K562 (cell line): ENCODE results near the gene RAB3C. TPM values are rescaled to one million over a fixed set of nuclear protein-coding genes. Genes with fewer than 3 reads are reported as not detected.

Experiments used
- ATAC-seq: fragments of 200-7000 bp; cut with Tn5 transposase; 3 replicates; pipeline ENCODE4 v1.9.1; 2020; ENCODE audit warnings: moderate library complexity
- BruUV-seq: library from RNA; stranded (reverse); fragments of 400-500 nt; replicated peaks from 2 replicates; lab custom pipeline; 2021; lab: Mats Ljungman, UMichigan
- CTCF ChIA-PET: fragments of 300-600 bp; formaldehyde crosslinking; extraction: SDS; loops from one replicate; lab custom pipeline; 2021; ENCODE audit warnings: low intra/inter-chr PET ratio; lab: Yijun Ruan, JAX
- POLR2A ChIA-PET: fragments of 300-600, 350-650 bp; sonication (Branson Sonifier 250); formaldehyde crosslinking; extraction: SDS; loops from one replicate; lab custom pipeline; 2021; ENCODE audit warnings: antibody characterized with exemption, inconsistent platforms; lab: Yijun Ruan, JAX
- DNase-seq, 4 experiments: peaks; one replicate each; pipeline versions ENCODE4 v3.0.0 to v3.0.0-alpha.2; 2011 to 2018; ENCODE audit warnings: low spot score in 3 of 4, mixed read lengths in 3 of 4; ENCODE audit errors: extremely low read depth in 1 of 4
- FAIRE-seq: peaks from 2 replicates; lab custom pipeline; 2011; peaks lifted over from hg19 to GRCh38; lab: Jason Lieb, UNC
- H2AFZ ChIP-seq: 2 replicates; pipeline ENCODE4 v1.6.0; 2011; ENCODE audit warnings: low read depth, low read length, control low read depth, inconsistent platforms
- H3K27ac ChIP-seq: fragments of 200-600 bp; 3 replicates; pipeline ENCODE4 v1.8.0; 2011; ENCODE audit warnings: low read depth, mild to moderate bottlenecking, control low read depth, inconsistent platforms, low read length, moderate library complexity, mixed read lengths; ENCODE audit errors: extremely low read depth
- H3K27me3 ChIP-seq, 2 experiments: fragments of 300-600 bp in 1 of 2; 2 replicates in 1 of 2; 3 replicates in 1 of 2; pipeline versions ENCODE4 v1.6.0 to v1.8.0; 2011; ENCODE audit warnings: inconsistent platforms in 2 of 2, low read length in 2 of 2, mild to moderate bottlenecking in 1 of 2, mixed read lengths in 1 of 2, moderate library complexity in 1 of 2; ENCODE audit not compliant: control insufficient read depth in 2 of 2, insufficient read depth in 2 of 2
- H3K36me3 ChIP-seq: fragments of 300-600 bp; 3 replicates; pipeline ENCODE4 v1.8.0; 2011; ENCODE audit warnings: mild to moderate bottlenecking, low read length, inconsistent platforms; ENCODE audit not compliant: control insufficient read depth, insufficient read depth
- H3K4me1 ChIP-seq, 2 experiments: fragments of 200-600 bp in 1 of 2; replicated peaks in 1 of 2; 2 replicates in 1 of 2; 3 replicates in 1 of 2; pipeline versions ENCODE4 v1.5.1 to v1.8.0; 2011; ENCODE audit warnings: inconsistent platforms in 2 of 2, low read length in 2 of 2, mild to moderate bottlenecking in 1 of 2, mixed read lengths in 1 of 2, moderate library complexity in 1 of 2; ENCODE audit not compliant: control insufficient read depth in 2 of 2, insufficient read depth in 2 of 2
- H3K4me2 ChIP-seq: 2 replicates; pipeline ENCODE4 v1.6.1; 2011; ENCODE audit warnings: low read length, control low read depth, inconsistent platforms, mixed read lengths; ENCODE audit not compliant: insufficient read depth
- H3K4me3 ChIP-seq: fragments of 200-600 bp; sonication (generic), shearing (Covaris generic); 2 replicates; pipeline ENCODE4 v1.5.1; 2016; ENCODE audit warnings: control low read depth, inconsistent platforms
- H3K79me2 ChIP-seq: fragments of 200-600 bp; 3 replicates; pipeline ENCODE4 v1.8.0; 2011; ENCODE audit warnings: low read length, inconsistent platforms; ENCODE audit not compliant: control insufficient read depth, insufficient read depth
- H3K9ac ChIP-seq, 2 experiments: 2 replicates each; pipeline versions ENCODE4 v1.6.0 to v1.6.1; 2011; ENCODE audit warnings: low read depth in 2 of 2, low read length in 2 of 2, control low read depth in 1 of 2, inconsistent platforms in 1 of 2, mild to moderate bottlenecking in 1 of 2, mixed read lengths in 1 of 2; ENCODE audit not compliant: insufficient read depth in 1 of 2
- H3K9me1 ChIP-seq: one replicate; pipeline ENCODE4 v1.6.0; 2011; ENCODE audit warnings: inconsistent platforms, mild to moderate bottlenecking, low read length, moderate library complexity; ENCODE audit not compliant: control insufficient read depth, insufficient read depth
- H3K9me3 ChIP-seq: replicated peaks from 2 replicates; pipeline ENCODE4 v1.5.1; 2011; ENCODE audit warnings: low read depth, low read length, inconsistent platforms; ENCODE audit not compliant: control insufficient read depth, insufficient read depth
- H4K20me1 ChIP-seq: replicated peaks from 2 replicates; pipeline ENCODE4 v1.6.1; 2011; ENCODE audit warnings: low read length, inconsistent platforms, mixed read lengths; ENCODE audit not compliant: control insufficient read depth, insufficient read depth
- BRD4 ChIP-seq: fragments of 200-600 bp; sonication (generic); IDR thresholded peaks from 2 replicates; pipeline ENCODE4 v1.6.1; 2017; ENCODE audit warnings: inconsistent platforms
- CEBPZ ChIP-seq: fragments of 150-350 bp; IDR thresholded peaks from 2 replicates; pipeline ENCODE4 v1.6.1; 2014; ENCODE audit warnings: low read depth, mild to moderate bottlenecking, low read length, borderline replicate concordance
- ELF1 ChIP-seq: fragments of 200-800 bp; sonication (Bioruptor generic); IDR thresholded peaks from 2 replicates; pipeline ENCODE4 v1.6.1; 2016; ENCODE audit warnings: missing genetic modification characterization, missing compliant biosample characterization
- GATAD2A ChIP-seq: fragments of 450-650 bp; IDR thresholded peaks from 2 replicates; pipeline ENCODE4 v1.6.1; 2017
- L3MBTL2 ChIP-seq: fragments of 450-650 bp; IDR thresholded peaks from 2 replicates; pipeline ENCODE4 v1.6.1; 2016; ENCODE audit warnings: mild to moderate bottlenecking, moderate library complexity
- MTA1 ChIP-seq: fragments of 450-650 bp; IDR thresholded peaks from 2 replicates; pipeline ENCODE4 v1.6.1; 2017; ENCODE audit warnings: borderline replicate concordance
- NEUROD1 ChIP-seq: fragments of 150-350 bp; IDR thresholded peaks from 2 replicates; pipeline ENCODE4 v1.6.1; 2014; ENCODE audit warnings: borderline replicate concordance, low read length, low read depth; ENCODE audit not compliant: partially characterized antibody
- NFATC3 ChIP-seq: fragments of 450-650 bp; IDR thresholded peaks from 2 replicates; pipeline ENCODE4 v1.6.1; 2017; ENCODE audit warnings: mild to moderate bottlenecking
- PURB ChIP-seq: sonication (generic); formaldehyde crosslinking; IDR thresholded peaks from 2 replicates; pipeline ENCODE4 v1.9.0; 2021; ENCODE audit warnings: low read depth, mild to moderate bottlenecking, missing genetic modification reagents
- SMAD2 ChIP-seq: fragments of 150-350 bp; IDR thresholded peaks from 2 replicates; pipeline ENCODE4 v1.6.1; 2014; ENCODE audit warnings: low read depth, mild to moderate bottlenecking, low read length
- TAF15 ChIP-seq: fragments of 200-400 bp; formaldehyde crosslinking; IDR thresholded peaks from 2 replicates; pipeline ENCODE4 v1.6.1; 2017; ENCODE audit warnings: mild to moderate bottlenecking, low read depth, low read length, moderate library complexity
- ZFX ChIP-seq: sonication (generic); formaldehyde crosslinking; IDR thresholded peaks from 2 replicates; pipeline ENCODE4 v1.8.0; 2022; ENCODE audit warnings: mild to moderate bottlenecking, missing genetic modification reagents, moderate library complexity
- ZNF134 ChIP-seq: fragments of 250-450 bp; sonication (Bioruptor Pico); conservative IDR thresholded peaks from 2 replicates; pipeline ENCODE4 v1.4.0; 2020
- ZNF165 ChIP-seq: fragments of 250-450 bp; sonication (Bioruptor Pico); IDR thresholded peaks from 2 replicates; pipeline ENCODE4 v1.4.0; 2020; ENCODE audit warnings: borderline replicate concordance
- WGBS: fragments of 100-300 bp; shearing (Covaris generic); methylation state at CpG from one replicate; pipeline ENCODE4 v1.1.6; 2016; ENCODE audit warnings: low coverage, mixed read lengths; ENCODE audit not compliant: insufficient coverage; ENCODE audit errors: missing lambda C conversion rate; 5-methylcytosine and 5-hydroxymethylcytosine counted together
- in situ Hi-C: fragments of 300-500 bp; cut with MboI; formaldehyde crosslinking; loops from 4 replicates; pipeline ENCODE4 v1.15.0; 2018; ENCODE audit warnings: inconsistent platforms, mixed read lengths
- intact Hi-C: fragments of 100-400 bp; cut with micrococcal nuclease; formaldehyde crosslinking; loops from 2 replicates; pipeline ENCODE4 v1.14.2; 2022
- polyA plus RNA-seq, 8 experiments: library from polyadenylated mRNA; depleted of rRNA in 4 of 8; stranded (reverse) in 5 of 8; unstranded in 3 of 8; fragments of >200 nt; fragmentation: Nextera tagmentation in 2 of 8; fragmentation: Illumina TruSeq in 1 of 8; extraction: Ambion mirVana in 2 of 8; extraction: Trizol in 1 of 8; gene quantifications; 2 replicates each; pipeline versions ENCODE4 v1.2.1 to v1.2.3, GENCODE V29; 2011 to 2014; ENCODE audit warnings: inconsistent platforms in 1 of 8, missing spikeins in 1 of 8
- total RNA-seq, 7 experiments: library from RNA; depleted of rRNA in 6 of 7; stranded (reverse); fragments of >200 nt in 6 of 7; fragmentation: Illumina TruSeq in 2 of 7; extraction: Trizol in 2 of 7; gene quantifications; 2 replicates each; pipeline versions ENCODE4 v1.2.1 to v1.2.3, GENCODE V29; 2011 to 2021; ENCODE audit warnings: low replicate concordance in 1 of 7

RAB3C gene
- total and polyA plus RNA-seq, 9 of the 15 experiments (the other 6 are each of a cell fraction or from before 2014, with no cell fraction given): not detected

DNA sequence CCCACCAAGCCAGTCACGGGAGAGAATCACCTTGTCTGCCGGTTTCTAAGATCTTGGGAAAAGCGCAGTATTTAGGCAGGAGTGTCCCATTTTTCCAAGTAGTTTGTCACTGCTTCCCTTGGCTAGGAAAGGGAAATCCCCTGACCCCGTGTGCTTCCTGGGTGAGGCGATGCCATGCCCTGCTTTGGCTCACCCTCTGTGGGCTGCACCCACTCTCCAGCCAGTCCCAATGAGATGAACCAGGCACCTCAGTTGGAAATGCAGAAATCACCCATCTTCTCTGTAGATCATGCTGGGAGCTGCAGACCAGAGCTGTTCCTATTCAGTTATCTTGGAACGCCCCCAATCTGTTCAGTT lies 116.9 kb downstream of the RAB3C start:
- ATAC-seq (no peak), FAIRE-seq (no peak), DNase-seq (no peak)
- Histone ChIP-seq H3K4me1 (no peaks in the 10 kb centered on the region), H3K9me1 (no peaks in the 10 kb centered on the region), H3K9ac (no peak overlapping the region), H4K20me1 (no peaks in the 10 kb centered on the region)
- intact Hi-C loops: no loop called here
- TF ChIP-seq ZNF134 (CRISPR knock-in tag) (no peak), ELF1 (tag) (no peak), NEUROD1 (no peak), ZNF165 (CRISPR knock-in tag) (no peak), NFATC3 (no peak), L3MBTL2 (no peak), ZFX (CRISPR knock-in tag) (no peak), CEBPZ (no peak), PURB (CRISPR knock-in tag) (no peak), TAF15 (no peak), GATAD2A (no peak), SMAD2 (no peak), BRD4 (no peak), MTA1 (no peak)
- TF ChIP-seq, all 486 proteins: peak for 0
- no peaks in the 10 kb centered on the region for H3K9me3 ChIP-seq
- H3K36me3 ChIP-seq: no peaks in the 10 kb centered on the region
- ChIA-PET CTCF (no interaction called here), POLR2A (no interaction called here)
- H3K27ac ChIP-seq: no peak overlapping the region
- no peak overlapping the region for H3K4me3 ChIP-seq
- H2AFZ ChIP-seq: no peak overlapping the region
- no peak overlapping the region for H3K4me2 ChIP-seq
- WGBS: 0% methylated on average over 4 of the region's 6 CpGs
- in situ Hi-C loops: no loop called here
- BruUV-seq: no TSS peak
- no peaks in the 10 kb centered on the region for H3K27me3 ChIP-seq
- H3K79me2 ChIP-seq: no peaks in the 10 kb centered on the region
